Measurements from ENCODE around the gene HOMER3.

DNA sequence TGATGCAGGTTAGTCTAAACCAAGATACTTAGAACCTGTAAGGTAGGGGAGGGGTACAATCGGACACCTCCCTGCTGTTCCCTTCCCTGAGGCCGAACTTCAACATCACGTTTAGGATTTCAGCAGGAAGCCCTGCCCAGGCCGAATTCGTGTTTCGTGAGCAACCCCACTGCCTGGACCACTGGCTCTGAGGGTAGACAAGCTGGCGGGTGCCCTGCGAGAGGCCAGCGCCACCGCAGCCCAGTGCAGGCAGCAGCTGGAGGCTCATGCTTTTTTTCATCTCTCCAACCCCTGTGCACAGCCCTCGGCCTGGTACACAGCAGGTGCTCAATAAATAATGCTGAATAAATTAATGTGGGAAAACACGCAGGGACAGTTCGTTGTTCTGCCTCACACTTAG lies 7.7 kb downstream of the HOMER3 start:
- TF ChIP-seq POLR2AphosphoS5 (IDR thresholded peaks at IDR 0.05; ENCODE audit: insufficient read depth in 1 of 2, low read depth in 1 of 2), result no peak
- TF ChIP-seq, protein P1, sequence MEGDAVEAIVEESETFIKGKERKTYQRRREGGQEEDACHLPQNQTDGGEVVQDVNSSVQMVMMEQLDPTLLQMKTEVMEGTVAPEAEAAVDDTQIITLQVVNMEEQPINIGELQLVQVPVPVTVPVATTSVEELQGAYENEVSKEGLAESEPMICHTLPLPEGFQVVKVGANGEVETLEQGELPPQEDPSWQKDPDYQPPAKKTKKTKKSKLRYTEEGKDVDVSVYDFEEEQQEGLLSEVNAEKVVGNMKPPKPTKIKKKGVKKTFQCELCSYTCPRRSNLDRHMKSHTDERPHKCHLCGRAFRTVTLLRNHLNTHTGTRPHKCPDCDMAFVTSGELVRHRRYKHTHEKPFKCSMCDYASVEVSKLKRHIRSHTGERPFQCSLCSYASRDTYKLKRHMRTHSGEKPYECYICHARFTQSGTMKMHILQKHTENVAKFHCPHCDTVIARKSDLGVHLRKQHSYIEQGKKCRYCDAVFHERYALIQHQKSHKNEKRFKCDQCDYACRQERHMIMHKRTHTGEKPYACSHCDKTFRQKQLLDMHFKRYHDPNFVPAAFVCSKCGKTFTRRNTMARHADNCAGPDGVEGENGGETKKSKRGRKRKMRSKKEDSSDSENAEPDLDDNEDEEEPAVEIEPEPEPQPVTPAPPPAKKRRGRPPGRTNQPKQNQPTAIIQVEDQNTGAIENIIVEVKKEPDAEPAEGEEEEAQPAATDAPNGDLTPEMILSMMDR (IDR thresholded peaks at IDR 0.05), result no peak
- no peak for TF ChIP-seq POLR2A (IDR thresholded peaks at IDR 0.05)

All from vagina (tissue), 2 donors.